ENCODE results near the gene ERVFRD-1. TPM values are rescaled to one million over a fixed set of nuclear protein-coding genes. Genes with fewer than 3 reads are reported as not detected.

The ERVFRD-1 gene
- total RNA-seq, 1 donor, result not detected

- DNase-seq (ENCODE audit: low read depth), result no peak
- no peak overlapping the region for H3K4me3 ChIP-seq (ENCODE audit: low read depth, low read length)
- no peak for TF ChIP-seq CTCF (IDR thresholded peaks at IDR 0.05; ENCODE audit: insufficient read depth, low read length)
These were observed 44.8 kb downstream of the ERVFRD-1 start for GRCh38 chr6:11066505-11067347.

DNA sequence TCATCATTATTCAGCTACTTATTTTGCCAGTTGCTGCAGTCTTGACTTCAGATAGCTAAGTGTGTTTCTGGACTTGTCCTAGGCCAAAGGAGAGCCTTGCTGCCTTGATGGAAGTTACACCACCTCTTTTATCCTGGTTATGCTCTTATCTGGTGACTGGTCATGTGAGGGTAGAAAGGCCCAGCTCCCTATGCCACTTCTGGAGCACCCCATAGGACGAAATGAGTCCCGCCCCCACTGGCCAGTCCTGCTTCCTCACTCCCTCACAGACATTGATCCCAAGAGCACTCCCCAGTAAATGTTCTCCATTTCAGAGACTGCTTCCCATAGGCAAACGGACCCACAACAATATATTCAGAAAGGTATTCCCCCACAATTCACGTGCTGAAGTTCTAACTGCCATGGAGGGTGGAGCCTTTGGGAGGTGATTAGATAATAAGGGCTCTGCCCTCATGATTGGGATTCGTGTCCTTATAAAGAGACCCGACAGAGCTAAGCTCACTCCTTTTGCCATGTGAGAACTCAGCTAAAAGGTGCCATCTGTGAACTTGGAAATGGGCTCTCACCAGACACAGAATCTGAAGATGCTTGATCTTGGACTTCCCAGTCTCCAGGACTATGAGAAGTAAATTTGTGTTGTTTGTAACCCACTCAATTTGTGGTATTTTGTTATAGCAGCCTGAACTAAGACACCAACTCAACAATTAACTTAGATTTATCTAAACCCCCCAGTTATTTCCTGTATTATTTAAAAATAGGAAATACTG is 45.9 kb downstream of the ERVFRD-1 start:
- no peak for TF ChIP-seq CTCF (IDR thresholded peaks at IDR 0.05; ENCODE audit: insufficient read depth, low read length)
- DNase-seq (ENCODE audit: low read depth), result no peak
- H3K4me3 ChIP-seq (ENCODE audit: low read depth, low read length), result no peak overlapping the region

GRCh38 chr6:11064836-11065235 is 46.7 kb downstream of the ERVFRD-1 start:
- H3K4me3 ChIP-seq (ENCODE audit: low read depth, low read length), result no peak overlapping the region
- no peak for TF ChIP-seq CTCF (IDR thresholded peaks at IDR 0.05; ENCODE audit: insufficient read depth, low read length)
- DNase-seq (ENCODE audit: low read depth), result no peak

- TF ChIP-seq CTCF (IDR thresholded peaks at IDR 0.05; ENCODE audit: insufficient read depth, low read length), result no peak
- no peak for DNase-seq (ENCODE audit: low read depth)
These were observed 48.8 kb downstream of the ERVFRD-1 start for GRCh38 chr6:11062715-11063114.

GRCh38 chr6:11062083-11062482 is 49.4 kb downstream of the ERVFRD-1 start:
- no peak overlapping the region for H3K4me3 ChIP-seq (ENCODE audit: low read depth, low read length)
- DNase-seq (ENCODE audit: low read depth), result no peak
- no peak for TF ChIP-seq CTCF (IDR thresholded peaks at IDR 0.05; ENCODE audit: insufficient read depth, low read length)

More at GRCh38 chr6:11062715-11063114, 48.8 kb downstream of the ERVFRD-1 start:
- no peak overlapping the region for H3K4me3 ChIP-seq (ENCODE audit: low read depth, low read length)

DNA sequence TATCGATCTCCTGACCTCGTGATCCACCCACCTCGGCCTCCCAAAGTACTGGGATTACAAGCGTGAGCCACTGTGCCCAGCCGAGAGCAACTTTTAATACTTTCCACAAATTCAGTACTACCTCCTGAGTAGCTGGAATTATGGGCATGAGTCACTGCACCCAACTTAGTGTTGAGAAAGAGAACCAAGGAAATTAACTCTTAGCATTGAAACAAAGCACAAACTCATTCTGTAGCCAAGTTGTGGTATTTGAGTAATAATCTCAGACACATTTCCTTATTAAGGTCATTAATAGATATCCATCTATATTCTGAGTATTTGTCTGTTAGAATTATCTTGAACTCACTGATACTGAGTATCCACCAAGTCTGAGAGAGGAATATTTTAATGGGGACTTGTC is 53.1 kb downstream of the ERVFRD-1 start:
- no peak for TF ChIP-seq CTCF (IDR thresholded peaks at IDR 0.05; ENCODE audit: insufficient read depth, low read length)
- no peak for DNase-seq (ENCODE audit: low read depth)
- no peak overlapping the region for H3K4me3 ChIP-seq (ENCODE audit: low read depth, low read length)
